Measurements from ENCODE around the gene APEH. TPM values are rescaled to one million over a fixed set of nuclear protein-coding genes. Genes with fewer than 3 reads are reported as not detected.
A peak's percentile ranks its signal among the peaks of the same experiment; 100 is the strongest.

The APEH gene
- total and polyA plus RNA-seq, 9 of the 15 experiments (the other 6 are each of a cell fraction or from before 2014, with no cell fraction given) = 70.9 to 177 (median 117) TPM

DNA sequence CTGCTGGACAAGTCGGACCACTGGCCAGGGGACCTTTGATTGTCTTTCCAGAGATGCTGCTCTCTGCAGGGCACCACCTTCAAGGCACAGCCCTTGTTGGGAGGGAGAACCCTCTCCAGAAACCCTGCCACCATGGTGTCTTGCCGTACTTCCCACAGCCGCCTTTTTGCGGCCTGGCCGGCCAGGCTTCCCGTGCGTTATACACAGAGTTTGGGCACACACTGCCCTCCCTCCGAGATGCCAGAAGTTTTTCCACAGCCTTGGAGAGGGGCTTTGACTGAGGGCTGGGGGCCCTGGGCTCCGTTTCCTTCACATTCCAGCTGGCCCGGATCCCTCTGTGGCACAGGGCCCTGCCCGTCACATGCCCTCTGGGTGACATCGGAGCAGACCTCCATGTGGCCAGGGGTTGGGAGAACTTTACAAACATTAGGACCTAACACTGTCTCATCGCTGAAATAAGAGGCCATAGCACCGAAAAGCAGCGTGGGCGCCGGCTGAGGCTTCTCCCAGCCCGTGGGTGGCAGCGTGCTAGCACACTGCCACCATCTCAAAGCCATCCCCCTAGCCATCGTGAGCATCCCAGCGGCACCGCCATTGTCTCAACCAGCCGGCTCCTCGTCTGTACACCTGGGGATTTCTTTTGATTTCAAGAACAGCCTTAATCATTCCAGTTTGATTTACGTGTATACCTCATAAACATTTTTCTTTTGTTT, 6.3 kb upstream of the APEH start:
- Histone ChIP-seq H2AFZ (ENCODE audit: low read depth, low read length) (no peak overlapping the region), H3K4me3 (no peak overlapping the region), H3K27me3 (ENCODE audit: control insufficient read depth in 2 of 2, insufficient read depth in 2 of 2, low read length in 2 of 2) (no peaks in the 10 kb centered on the region), H3K27ac (ENCODE audit: extremely low read depth, low read depth, low read length) (no peak overlapping the region), H3K9me3 (replicated peaks; ENCODE audit: control insufficient read depth, insufficient read depth, low read depth, low read length) (no peaks in the 10 kb centered on the region), H3K79me2 (ENCODE audit: control insufficient read depth, insufficient read depth, low read length) (no peaks in the 10 kb centered on the region), H4K20me1 (replicated peaks; ENCODE audit: control insufficient read depth, insufficient read depth, low read length) (no peaks in the 10 kb centered on the region; the same call in 1 of the 2 replicates), H3K9ac (ENCODE audit: insufficient read depth in 1 of 2, low read depth in 2 of 2, low read length in 2 of 2) (no peak overlapping the region), H3K4me2 (ENCODE audit: insufficient read depth, low read length) (no peak overlapping the region), H3K36me3 (ENCODE audit: control insufficient read depth, insufficient read depth, low read length) (no peaks in the 10 kb centered on the region), H3K9me1 (ENCODE audit: control insufficient read depth, insufficient read depth, low read length) (no peaks in the 10 kb centered on the region), H3K4me1 (replicated peaks in 1 of 2; ENCODE audit: control insufficient read depth in 2 of 2, insufficient read depth in 2 of 2, low read length in 2 of 2) (peaks cover 7% of the 10 kb centered on the region in 2 experiments; a peak in 3 of 5 replicates)
- ChIA-PET CTCF (ENCODE audit: low intra/inter-chr PET ratio) (no interaction called here), POLR2A (interaction anchor here (1.3 kb wide), 1 partner anchor 31 kb away, joined by 3 read pairs; no protein-coding TSS in a partner anchor)
- BruUV-seq (replicated peaks) = no TSS peak
- FAIRE-seq (no peak), DNase-seq (ENCODE audit: extremely low read depth in 1 of 4, low spot score in 3 of 4) (no peak), ATAC-seq (no peak)
- WGBS (ENCODE audit: insufficient coverage, low coverage, missing lambda C conversion rate) = 36% methylated on average over 15 of the region's 25 CpGs
- in situ Hi-C loops (cut with MboI) (loop anchor here (10.0 kb wide), 1 partner anchor 103 kb away; no protein-coding TSS in a partner anchor), intact Hi-C loops (cut with micrococcal nuclease) (no loop called here)
- TF ChIP-seq PYGO2 (tag; IDR thresholded peaks at IDR 0.05) = no peak
- TF ChIP-seq, protein P1, sequence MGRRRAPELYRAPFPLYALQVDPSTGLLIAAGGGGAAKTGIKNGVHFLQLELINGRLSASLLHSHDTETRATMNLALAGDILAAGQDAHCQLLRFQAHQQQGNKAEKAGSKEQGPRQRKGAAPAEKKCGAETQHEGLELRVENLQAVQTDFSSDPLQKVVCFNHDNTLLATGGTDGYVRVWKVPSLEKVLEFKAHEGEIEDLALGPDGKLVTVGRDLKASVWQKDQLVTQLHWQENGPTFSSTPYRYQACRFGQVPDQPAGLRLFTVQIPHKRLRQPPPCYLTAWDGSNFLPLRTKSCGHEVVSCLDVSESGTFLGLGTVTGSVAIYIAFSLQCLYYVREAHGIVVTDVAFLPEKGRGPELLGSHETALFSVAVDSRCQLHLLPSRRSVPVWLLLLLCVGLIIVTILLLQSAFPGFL (CRISPR knock-in tag; IDR thresholded peaks at IDR 0.05) = no peak
- no peak for TF ChIP-seq ZNF143 (CRISPR knock-in tag; IDR thresholded peaks at IDR 0.05)
- TF ChIP-seq STAT5A (IDR thresholded peaks at IDR 0.05; ENCODE audit: borderline replicate concordance, low read length) = no peak
- TF ChIP-seq TOE1 (IDR thresholded peaks at IDR 0.05; ENCODE audit: borderline replicate concordance) = no peak
- TF ChIP-seq TOE1 (CRISPR knock-in tag; IDR thresholded peaks at IDR 0.05; ENCODE audit: borderline replicate concordance, low read depth) = no peak
- TF ChIP-seq POLR2G (IDR thresholded peaks at IDR 0.05; ENCODE audit: low read depth, low read length) = peak; percentile 56; the same call in 1 of the 2 replicates
